Testis (tissue), 2 donors: ENCODE results near the gene LRMDA.

Experiments
- POLR2A ChIP-seq: fragments of 450-650 bp; IDR thresholded peaks from one replicate; pipeline ENCODE4 v1.6.1; 2017; ENCODE audit warnings: antibody characterized with exemption, mild to moderate bottlenecking, moderate library complexity
- TF ChIP-seq, protein P1 (sequence below), 3 experiments: fragments of 450-650 bp in 2 of 3; fragments of 200-600 bp in 1 of 3; sonication (generic) in 1 of 3; IDR thresholded peaks; one replicate each; pipeline ENCODE4 v1.5.1; 2016 to 2019; ENCODE audit warnings: antibody characterized with exemption in 3 of 3, mild to moderate bottlenecking in 2 of 3, moderate library complexity in 1 of 3

DNA sequence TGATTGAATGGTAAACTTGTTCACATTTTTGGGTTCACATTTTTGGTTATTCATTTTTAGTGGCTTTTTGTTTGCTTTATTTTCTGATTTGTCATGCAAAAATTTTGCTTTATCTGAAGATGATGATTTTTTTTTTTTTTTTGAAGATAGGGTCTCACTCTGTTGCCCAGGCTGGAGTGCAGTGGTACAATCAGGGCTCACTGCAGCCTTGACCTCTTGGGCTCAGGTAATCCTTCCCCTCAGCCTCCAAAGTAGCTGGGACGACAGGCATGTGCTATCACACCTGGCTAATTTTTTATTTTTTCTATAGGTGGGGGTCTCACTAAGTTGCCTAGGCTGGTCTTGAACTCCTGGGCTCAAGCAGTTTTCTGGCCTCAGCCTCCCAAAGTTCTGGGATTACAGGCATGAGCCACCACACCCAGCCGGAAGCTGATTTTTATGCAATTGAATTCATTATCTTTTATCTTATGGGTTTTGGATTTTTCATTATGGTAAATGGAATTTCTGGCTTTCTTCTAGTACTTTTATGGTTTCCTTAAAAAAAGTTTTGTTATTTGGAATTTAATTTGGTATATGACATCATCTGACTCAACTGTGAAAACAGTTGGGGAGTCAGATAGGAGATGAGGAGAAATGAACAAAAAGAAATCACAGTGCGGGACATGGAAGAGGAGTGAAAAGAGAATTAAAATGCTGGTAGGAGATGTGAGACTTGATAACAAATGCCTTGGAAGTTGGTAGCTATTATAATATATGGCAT, 158.7 kb downstream of the LRMDA start:
- TF ChIP-seq, protein P1, sequence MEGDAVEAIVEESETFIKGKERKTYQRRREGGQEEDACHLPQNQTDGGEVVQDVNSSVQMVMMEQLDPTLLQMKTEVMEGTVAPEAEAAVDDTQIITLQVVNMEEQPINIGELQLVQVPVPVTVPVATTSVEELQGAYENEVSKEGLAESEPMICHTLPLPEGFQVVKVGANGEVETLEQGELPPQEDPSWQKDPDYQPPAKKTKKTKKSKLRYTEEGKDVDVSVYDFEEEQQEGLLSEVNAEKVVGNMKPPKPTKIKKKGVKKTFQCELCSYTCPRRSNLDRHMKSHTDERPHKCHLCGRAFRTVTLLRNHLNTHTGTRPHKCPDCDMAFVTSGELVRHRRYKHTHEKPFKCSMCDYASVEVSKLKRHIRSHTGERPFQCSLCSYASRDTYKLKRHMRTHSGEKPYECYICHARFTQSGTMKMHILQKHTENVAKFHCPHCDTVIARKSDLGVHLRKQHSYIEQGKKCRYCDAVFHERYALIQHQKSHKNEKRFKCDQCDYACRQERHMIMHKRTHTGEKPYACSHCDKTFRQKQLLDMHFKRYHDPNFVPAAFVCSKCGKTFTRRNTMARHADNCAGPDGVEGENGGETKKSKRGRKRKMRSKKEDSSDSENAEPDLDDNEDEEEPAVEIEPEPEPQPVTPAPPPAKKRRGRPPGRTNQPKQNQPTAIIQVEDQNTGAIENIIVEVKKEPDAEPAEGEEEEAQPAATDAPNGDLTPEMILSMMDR (IDR thresholded peaks at IDR 0.05), result no peak
- no peak for TF ChIP-seq POLR2A
